GM19043 (cell line): Measurements from ENCODE around the gene KIF26B.
"Not testable (repeated sequence)": the region's sequence is repeated elsewhere in the genome, so short reads cannot be mapped to it uniquely, and the experiment has no call there.

Experiments used
- ATAC-seq: cut with Tn5 transposase; IDR thresholded peaks from one replicate; pipeline ENCODE4 v1.9.1; 2021; ENCODE audit warnings: low read depth; ENCODE audit not compliant: unreplicated experiment

Gene KIF26B

GRCh38 chr1:245657371-245657770, 502.6 kb downstream of the KIF26B start:
- no peak for ATAC-seq

GRCh38 chr1:245663373-245663772, 508.6 kb downstream of the KIF26B start:
- no peak for ATAC-seq

GRCh38 chr1:245663841-245664240, 509.1 kb downstream of the KIF26B start:
- ATAC-seq: no peak

GRCh38 chr1:245666412-245666811, 511.6 kb downstream of the KIF26B start:
- no peak for ATAC-seq

GRCh38 chr1:245671349-245671748, 516.6 kb downstream of the KIF26B start:
- ATAC-seq: no peak

GRCh38 chr1:245671966-245672767, 517.4 kb downstream of the KIF26B start:
- ATAC-seq: no peak

GRCh38 chr1:245672836-245673656, 518.3 kb downstream of the KIF26B start:
- not testable (repeated sequence) for ATAC-seq

GRCh38 chr1:245673881-245674414, 519.2 kb downstream of the KIF26B start:
- peak; percentile 55 for ATAC-seq

GRCh38 chr1:245677461-245678240, 522.9 kb downstream of the KIF26B start:
- ATAC-seq: no peak

- ATAC-seq: no peak
Observed at GRCh38 chr1:245678860-245679411, 524.2 kb downstream of the KIF26B start.

GRCh38 chr1:245679821-245680780, 525.3 kb downstream of the KIF26B start:
- ATAC-seq: no peak

- ATAC-seq: no peak
Observed at GRCh38 chr1:245682638-245683628, 528.1 kb downstream of the KIF26B start.

GRCh38 chr1:245683676-245684075, 528.9 kb downstream of the KIF26B start:
- no peak for ATAC-seq

GRCh38 chr1:245684166-245684565, 529.4 kb downstream of the KIF26B start:
- ATAC-seq: no peak

GRCh38 chr1:245684571-245684970, 529.8 kb downstream of the KIF26B start:
- no peak for ATAC-seq

GRCh38 chr1:245685111-245685810, 530.5 kb downstream of the KIF26B start:
- ATAC-seq: no peak

GRCh38 chr1:245686006-245686405, 531.2 kb downstream of the KIF26B start:
- no peak for ATAC-seq
